Progenitor cell of endocrine pancreas (in vitro differentiated cells): ENCODE data around the gene IL21R. TPM values are rescaled to one million over a fixed set of nuclear protein-coding genes. Genes with fewer than 3 reads are reported as not detected.

ENCODE experiments used
- DNase-seq: peaks from one replicate; pipeline ENCODE4 v3.0.0; 2021; ENCODE audit warnings: low spot score; ENCODE audit not compliant: unreplicated experiment
- H3K27ac Mint-ChIP-seq: 2 replicates; pipeline ENCODE4 v1.8.0; 2021; ENCODE audit warnings: mild to moderate bottlenecking, moderate library complexity, mixed read lengths
- H3K27me3 Mint-ChIP-seq: 2 replicates; pipeline ENCODE4 v1.8.0; 2021; ENCODE audit warnings: mixed read lengths
- H3K36me3 Mint-ChIP-seq: 2 replicates; pipeline ENCODE4 v1.8.0; 2022; ENCODE audit warnings: mixed read lengths; ENCODE audit not compliant: insufficient read depth
- H3K4me1 Mint-ChIP-seq: 2 replicates; pipeline ENCODE4 v1.8.0; 2021; ENCODE audit warnings: low read depth, mixed read lengths
- H3K4me3 Mint-ChIP-seq: 2 replicates; pipeline ENCODE4 v1.8.0; 2021; ENCODE audit warnings: low read depth, mild to moderate bottlenecking, moderate library complexity, mixed read lengths
- H3K9me3 Mint-ChIP-seq: 2 replicates; pipeline ENCODE4 v1.8.0; 2021; ENCODE audit warnings: low read depth, mixed read lengths
- total RNA-seq: library from RNA; stranded (reverse); gene quantifications from 2 replicates; pipeline ENCODE4 v1.2.1, GENCODE V29; 2021
- TF ChIP-seq, protein P1 (sequence below): fragments of 200-600 bp; sonication (generic); IDR thresholded peaks from one replicate; pipeline ENCODE4 v1.5.0; 2021; ENCODE audit warnings: antibody characterized with exemption, mild to moderate bottlenecking; ENCODE audit not compliant: unreplicated experiment

The IL21R gene
- total RNA-seq, 1 donor from 2014 or later: not detected

DNA sequence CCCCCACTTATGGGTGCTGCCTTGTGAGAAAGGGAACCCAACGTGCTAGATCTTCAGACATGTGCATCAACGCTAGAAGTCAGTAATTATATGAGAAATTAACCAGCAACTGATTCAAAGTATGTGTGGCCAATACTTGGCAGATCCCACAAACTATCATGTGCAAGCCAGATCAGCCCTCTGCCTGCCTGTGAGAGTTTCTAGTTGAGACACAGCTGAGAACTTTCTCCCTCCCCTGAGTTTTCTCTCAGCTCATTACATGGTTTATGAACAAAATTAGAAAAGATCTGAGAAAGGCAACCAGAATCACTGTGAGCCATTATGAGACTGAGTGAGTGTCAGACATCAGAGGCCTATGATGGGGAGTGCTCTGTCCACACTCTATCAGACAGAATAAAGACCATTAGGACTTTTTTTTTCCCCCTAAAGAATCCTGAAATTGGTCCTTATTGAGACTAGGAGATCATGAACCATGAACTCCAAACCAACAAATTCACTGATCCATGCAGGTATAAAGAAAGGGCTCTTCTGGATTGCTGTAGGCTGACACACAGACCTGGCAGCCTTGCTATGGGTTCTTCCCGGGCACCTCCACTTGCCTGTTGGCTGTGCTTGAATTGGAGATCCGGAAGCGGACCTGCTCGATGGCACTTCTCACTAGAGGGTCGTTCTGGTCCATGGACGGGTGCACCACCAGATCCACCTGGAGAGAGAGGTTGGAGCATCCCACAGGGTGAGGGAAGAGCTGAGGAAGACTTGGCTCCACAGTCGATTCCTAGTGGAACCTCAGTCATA is 96.3 kb downstream of the IL21R start:
- TF ChIP-seq, protein P1, sequence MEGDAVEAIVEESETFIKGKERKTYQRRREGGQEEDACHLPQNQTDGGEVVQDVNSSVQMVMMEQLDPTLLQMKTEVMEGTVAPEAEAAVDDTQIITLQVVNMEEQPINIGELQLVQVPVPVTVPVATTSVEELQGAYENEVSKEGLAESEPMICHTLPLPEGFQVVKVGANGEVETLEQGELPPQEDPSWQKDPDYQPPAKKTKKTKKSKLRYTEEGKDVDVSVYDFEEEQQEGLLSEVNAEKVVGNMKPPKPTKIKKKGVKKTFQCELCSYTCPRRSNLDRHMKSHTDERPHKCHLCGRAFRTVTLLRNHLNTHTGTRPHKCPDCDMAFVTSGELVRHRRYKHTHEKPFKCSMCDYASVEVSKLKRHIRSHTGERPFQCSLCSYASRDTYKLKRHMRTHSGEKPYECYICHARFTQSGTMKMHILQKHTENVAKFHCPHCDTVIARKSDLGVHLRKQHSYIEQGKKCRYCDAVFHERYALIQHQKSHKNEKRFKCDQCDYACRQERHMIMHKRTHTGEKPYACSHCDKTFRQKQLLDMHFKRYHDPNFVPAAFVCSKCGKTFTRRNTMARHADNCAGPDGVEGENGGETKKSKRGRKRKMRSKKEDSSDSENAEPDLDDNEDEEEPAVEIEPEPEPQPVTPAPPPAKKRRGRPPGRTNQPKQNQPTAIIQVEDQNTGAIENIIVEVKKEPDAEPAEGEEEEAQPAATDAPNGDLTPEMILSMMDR: no peak
- H3K4me1 Mint-ChIP-seq: no peaks in the 10 kb centered on the region

DNA sequence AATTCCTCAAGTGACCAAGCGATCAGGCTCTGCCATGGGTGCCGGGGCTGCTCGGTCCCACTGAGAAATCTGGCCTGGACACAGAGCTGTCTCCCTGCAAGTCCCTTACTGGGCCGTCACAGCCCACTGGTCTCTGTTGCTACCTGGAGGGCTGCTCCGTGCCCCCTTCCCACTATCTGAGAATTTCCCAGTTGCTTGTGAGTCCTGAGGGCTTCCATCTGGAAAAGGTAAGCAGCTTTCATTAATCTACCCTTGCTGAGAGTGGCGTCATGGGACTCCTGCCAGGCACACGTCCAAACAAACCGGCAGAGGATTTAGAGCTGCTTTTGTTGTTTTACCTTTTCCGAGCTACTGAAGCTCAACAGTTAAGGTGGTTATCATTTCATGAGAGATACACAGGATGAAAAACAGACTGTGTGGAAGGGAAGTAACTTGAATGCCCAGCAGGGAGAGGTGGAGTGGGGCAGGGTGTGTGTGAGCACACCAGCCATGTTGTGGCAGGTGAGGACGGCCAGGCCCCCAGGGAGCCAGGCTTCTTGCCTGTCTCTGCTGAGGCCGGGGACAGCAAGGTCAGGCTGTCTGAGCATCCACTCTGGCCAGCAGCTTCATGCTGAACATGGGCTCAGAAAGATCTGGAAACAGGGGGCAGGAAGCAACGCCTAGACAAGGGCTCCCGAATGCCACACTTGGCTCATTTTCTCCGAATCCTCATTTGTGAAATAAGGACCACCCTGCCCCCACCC is 97.1 kb downstream of the IL21R start:
- no peak overlapping the region for H3K4me3 Mint-ChIP-seq
- no peaks in the 10 kb centered on the region for H3K9me3 Mint-ChIP-seq
- TF ChIP-seq, protein P1: no peak
- H3K27me3 Mint-ChIP-seq: no peaks in the 10 kb centered on the region
- no peaks in the 10 kb centered on the region for H3K4me1 Mint-ChIP-seq
- DNase-seq: no peak
- H3K27ac Mint-ChIP-seq: no peak overlapping the region
- H3K36me3 Mint-ChIP-seq: peaks cover 33% of the 10 kb centered on the region

More for the DNA sequence above, 96.3 kb downstream of the IL21R start:
- DNase-seq: no peak
- no peak overlapping the region for H3K27ac Mint-ChIP-seq
- no peaks in the 10 kb centered on the region for H3K27me3 Mint-ChIP-seq
- no peak overlapping the region for H3K4me3 Mint-ChIP-seq
- H3K9me3 Mint-ChIP-seq: no peaks in the 10 kb centered on the region
- peaks cover 27% of the 10 kb centered on the region for H3K36me3 Mint-ChIP-seq

DNA sequence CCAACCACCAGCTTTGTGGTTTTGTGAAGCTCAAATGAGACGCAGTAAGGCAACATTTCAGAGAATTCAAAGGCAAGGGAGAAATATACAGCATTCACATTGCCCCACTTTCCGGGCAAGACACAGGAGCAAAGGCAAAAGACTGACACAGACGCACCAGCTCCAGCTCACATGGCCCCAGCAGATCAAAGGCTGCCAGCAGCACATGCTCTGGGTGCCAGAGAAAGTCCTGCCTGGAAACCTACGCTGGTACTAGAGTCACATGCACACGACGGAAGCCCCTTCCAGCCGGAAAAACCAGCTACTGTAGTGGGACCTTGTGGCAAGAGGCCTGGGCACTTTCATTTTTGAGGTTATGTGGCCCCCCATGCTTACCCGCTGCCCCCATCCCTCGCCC is 97.7 kb downstream of the IL21R start:
- H3K27ac Mint-ChIP-seq: no peak overlapping the region

GRCh38 chr16:27500801-27501200 is 98.8 kb downstream of the IL21R start:
- TF ChIP-seq, protein P1: no peak
- H3K36me3 Mint-ChIP-seq: peaks cover 30% of the 10 kb centered on the region
- no peaks in the 10 kb centered on the region for H3K9me3 Mint-ChIP-seq

More for the DNA sequence above, 97.7 kb downstream of the IL21R start:
- TF ChIP-seq, protein P1: no peak
- Mint-ChIP-seq H3K27me3 (no peaks in the 10 kb centered on the region), H3K4me1 (no peaks in the 10 kb centered on the region), H3K36me3 (peaks cover 30% of the 10 kb centered on the region), H3K4me3 (no peak overlapping the region), H3K9me3 (no peaks in the 10 kb centered on the region)
- DNase-seq: no peak

More at GRCh38 chr16:27500801-27501200, 98.8 kb downstream of the IL21R start:
- H3K27me3 Mint-ChIP-seq: no peaks in the 10 kb centered on the region
- no peak for DNase-seq
- no peaks in the 10 kb centered on the region for H3K4me1 Mint-ChIP-seq
- H3K4me3 Mint-ChIP-seq: no peak overlapping the region
- no peak overlapping the region for H3K27ac Mint-ChIP-seq

Other genes starting within 250 kb of the IL21R start
- gene KDM8, start 198.6 kb upstream of the IL21R start, total RNA-seq: 12.5 and 14.4 TPM in 2 replicates
- gene NSMCE1, start 133.4 kb upstream of the IL21R start, total RNA-seq: 26.2 and 27.1 TPM in 2 replicates
- gene IL4R, start 88.2 kb upstream of the IL21R start, total RNA-seq: 23.4 and 23.6 TPM in 2 replicates
- gene GTF3C1, start 147.7 kb downstream of the IL21R start, total RNA-seq: 105 and 106 TPM in 2 replicates
- gene KATNIP, start 148.0 kb downstream of the IL21R start, total RNA-seq: 48.1 and 48.7 TPM in 2 replicates